Measurements from ENCODE around the gene GUSB.
"Not testable (repeated sequence)": the region's sequence is repeated elsewhere in the genome, so short reads cannot be mapped to it uniquely, and the experiment has no call there.

DNA sequence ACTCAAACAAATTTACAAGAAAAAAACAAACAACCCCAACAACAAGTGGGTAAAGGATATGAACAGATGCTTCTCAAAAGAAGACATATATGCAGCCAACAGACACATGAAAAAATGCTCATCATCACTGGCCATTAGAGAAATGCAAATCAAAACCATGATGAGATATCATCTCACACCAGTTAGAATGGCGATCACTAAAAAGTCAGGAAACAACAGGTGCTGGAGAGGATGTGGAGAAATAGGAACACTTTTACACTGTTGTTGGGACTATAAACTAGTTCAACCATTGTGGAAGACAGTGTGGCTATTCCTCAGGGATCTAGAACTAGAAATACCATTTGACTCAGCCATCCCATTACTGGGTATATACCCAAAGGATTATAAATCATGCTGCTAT lies 13.0 kb upstream of the GUSB start:
- TF ChIP-seq, protein P1, sequence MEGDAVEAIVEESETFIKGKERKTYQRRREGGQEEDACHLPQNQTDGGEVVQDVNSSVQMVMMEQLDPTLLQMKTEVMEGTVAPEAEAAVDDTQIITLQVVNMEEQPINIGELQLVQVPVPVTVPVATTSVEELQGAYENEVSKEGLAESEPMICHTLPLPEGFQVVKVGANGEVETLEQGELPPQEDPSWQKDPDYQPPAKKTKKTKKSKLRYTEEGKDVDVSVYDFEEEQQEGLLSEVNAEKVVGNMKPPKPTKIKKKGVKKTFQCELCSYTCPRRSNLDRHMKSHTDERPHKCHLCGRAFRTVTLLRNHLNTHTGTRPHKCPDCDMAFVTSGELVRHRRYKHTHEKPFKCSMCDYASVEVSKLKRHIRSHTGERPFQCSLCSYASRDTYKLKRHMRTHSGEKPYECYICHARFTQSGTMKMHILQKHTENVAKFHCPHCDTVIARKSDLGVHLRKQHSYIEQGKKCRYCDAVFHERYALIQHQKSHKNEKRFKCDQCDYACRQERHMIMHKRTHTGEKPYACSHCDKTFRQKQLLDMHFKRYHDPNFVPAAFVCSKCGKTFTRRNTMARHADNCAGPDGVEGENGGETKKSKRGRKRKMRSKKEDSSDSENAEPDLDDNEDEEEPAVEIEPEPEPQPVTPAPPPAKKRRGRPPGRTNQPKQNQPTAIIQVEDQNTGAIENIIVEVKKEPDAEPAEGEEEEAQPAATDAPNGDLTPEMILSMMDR (IDR thresholded peaks at IDR 0.05), result not testable (repeated sequence)
- TF ChIP-seq EP300, POLR2A (IDR thresholded peaks at IDR 0.05): not testable (repeated sequence)

Measured in tibial nerve (tissue), 4 donors.